Measurements from ENCODE around the gene FMC1.

The FMC1 gene

GRCh38 chr7:139365336-139365735 is 24.2 kb downstream of the FMC1 start:
- peaks cover 5% of the 10 kb centered on the region for H3K36me3 ChIP-seq (ENCODE audit: control insufficient read depth, insufficient read depth, low read length)
- no peaks in the 10 kb centered on the region for H3K27me3 ChIP-seq (ENCODE audit: control insufficient read depth, insufficient read depth, low read length)
- H3K4me1 ChIP-seq (ENCODE audit: control insufficient read depth, insufficient read depth, low read length): peaks cover 10% of the 10 kb centered on the region
- H3K4me3 ChIP-seq (ENCODE audit: low read length): no peak overlapping the region
- H3K9me3 ChIP-seq (ENCODE audit: control insufficient read depth, low read length): no peaks in the 10 kb centered on the region
- H3K9ac ChIP-seq (ENCODE audit: low read length): no peak overlapping the region

GRCh38 chr7:139366400-139366799 is 25.3 kb downstream of the FMC1 start:
- no peaks in the 10 kb centered on the region for H3K27me3 ChIP-seq (ENCODE audit: control insufficient read depth, insufficient read depth, low read length)
- H3K9ac ChIP-seq (ENCODE audit: low read length): no peak overlapping the region
- no peaks in the 10 kb centered on the region for H3K9me3 ChIP-seq (ENCODE audit: control insufficient read depth, low read length)
- no peak overlapping the region for H3K4me3 ChIP-seq (ENCODE audit: low read length)
- peaks cover 14% of the 10 kb centered on the region for H3K4me1 ChIP-seq (ENCODE audit: control insufficient read depth, insufficient read depth, low read length)
- H3K36me3 ChIP-seq (ENCODE audit: control insufficient read depth, insufficient read depth, low read length): peaks cover 5% of the 10 kb centered on the region

GRCh38 chr7:139367438-139368155 is 26.5 kb downstream of the FMC1 start:
- no peaks in the 10 kb centered on the region for H3K27me3 ChIP-seq (ENCODE audit: control insufficient read depth, insufficient read depth, low read length)

GRCh38 chr7:139370301-139370942 is 29.3 kb downstream of the FMC1 start:
- Histone ChIP-seq H3K9ac (ENCODE audit: low read length) (no peak overlapping the region), H3K27me3 (ENCODE audit: control insufficient read depth, insufficient read depth, low read length) (no peaks in the 10 kb centered on the region), H3K4me1 (ENCODE audit: control insufficient read depth, insufficient read depth, low read length) (peaks cover 10% of the 10 kb centered on the region), H3K4me3 (ENCODE audit: low read length) (no peak overlapping the region), H3K9me3 (ENCODE audit: control insufficient read depth, low read length) (no peaks in the 10 kb centered on the region), H3K36me3 (ENCODE audit: control insufficient read depth, insufficient read depth, low read length) (peaks cover 5% of the 10 kb centered on the region)

More at GRCh38 chr7:139367438-139368155, 26.5 kb downstream of the FMC1 start:
- Histone ChIP-seq H3K4me3 (ENCODE audit: low read length) (no peak overlapping the region), H3K9me3 (ENCODE audit: control insufficient read depth, low read length) (no peaks in the 10 kb centered on the region), H3K36me3 (ENCODE audit: control insufficient read depth, insufficient read depth, low read length) (peaks cover 5% of the 10 kb centered on the region), H3K9ac (ENCODE audit: low read length) (no peak overlapping the region), H3K4me1 (ENCODE audit: control insufficient read depth, insufficient read depth, low read length) (peaks cover 11% of the 10 kb centered on the region)

- no peak overlapping the region for H3K4me3 ChIP-seq (ENCODE audit: low read length)
- H3K36me3 ChIP-seq (ENCODE audit: control insufficient read depth, insufficient read depth, low read length): peaks cover 5% of the 10 kb centered on the region
- peaks cover 10% of the 10 kb centered on the region for H3K4me1 ChIP-seq (ENCODE audit: control insufficient read depth, insufficient read depth, low read length)
- H3K9me3 ChIP-seq (ENCODE audit: control insufficient read depth, low read length): no peaks in the 10 kb centered on the region
- no peaks in the 10 kb centered on the region for H3K27me3 ChIP-seq (ENCODE audit: control insufficient read depth, insufficient read depth, low read length)
- no peak overlapping the region for H3K9ac ChIP-seq (ENCODE audit: low read length)
Measured at GRCh38 chr7:139370943-139371313, 29.8 kb downstream of the FMC1 start.

- Histone ChIP-seq H3K9me3 (ENCODE audit: control insufficient read depth, low read length) (no peaks in the 10 kb centered on the region), H3K4me1 (ENCODE audit: control insufficient read depth, insufficient read depth, low read length) (peaks cover 10% of the 10 kb centered on the region), H3K9ac (ENCODE audit: low read length) (no peak overlapping the region), H3K36me3 (ENCODE audit: control insufficient read depth, insufficient read depth, low read length) (no peaks in the 10 kb centered on the region), H3K27me3 (ENCODE audit: control insufficient read depth, insufficient read depth, low read length) (no peaks in the 10 kb centered on the region), H3K4me3 (ENCODE audit: low read length) (no peak overlapping the region)
Measured at GRCh38 chr7:139374246-139374645, 33.1 kb downstream of the FMC1 start.

- no peak overlapping the region for H3K4me3 ChIP-seq (ENCODE audit: low read length)
- H3K4me1 ChIP-seq (ENCODE audit: control insufficient read depth, insufficient read depth, low read length): no peaks in the 10 kb centered on the region
- no peaks in the 10 kb centered on the region for H3K9me3 ChIP-seq (ENCODE audit: control insufficient read depth, low read length)
- H3K36me3 ChIP-seq (ENCODE audit: control insufficient read depth, insufficient read depth, low read length): no peaks in the 10 kb centered on the region
- H3K27me3 ChIP-seq (ENCODE audit: control insufficient read depth, insufficient read depth, low read length): no peaks in the 10 kb centered on the region
- H3K9ac ChIP-seq (ENCODE audit: low read length): no peak overlapping the region
Measured at GRCh38 chr7:139382439-139382838, 41.3 kb downstream of the FMC1 start.

GRCh38 chr7:139384611-139385010 is 43.5 kb downstream of the FMC1 start:
- H3K36me3 ChIP-seq (ENCODE audit: control insufficient read depth, insufficient read depth, low read length): no peaks in the 10 kb centered on the region
- H3K4me3 ChIP-seq (ENCODE audit: low read length): no peak overlapping the region
- H3K4me1 ChIP-seq (ENCODE audit: control insufficient read depth, insufficient read depth, low read length): no peaks in the 10 kb centered on the region
- no peaks in the 10 kb centered on the region for H3K9me3 ChIP-seq (ENCODE audit: control insufficient read depth, low read length)
- no peak overlapping the region for H3K9ac ChIP-seq (ENCODE audit: low read length)
- no peaks in the 10 kb centered on the region for H3K27me3 ChIP-seq (ENCODE audit: control insufficient read depth, insufficient read depth, low read length)

- H3K27me3 ChIP-seq (ENCODE audit: control insufficient read depth, insufficient read depth, low read length): no peaks in the 10 kb centered on the region
- no peaks in the 10 kb centered on the region for H3K9me3 ChIP-seq (ENCODE audit: control insufficient read depth, low read length)
- no peaks in the 10 kb centered on the region for H3K36me3 ChIP-seq (ENCODE audit: control insufficient read depth, insufficient read depth, low read length)
- H3K9ac ChIP-seq (ENCODE audit: low read length): no peak overlapping the region
- no peaks in the 10 kb centered on the region for H3K4me1 ChIP-seq (ENCODE audit: control insufficient read depth, insufficient read depth, low read length)
- no peak overlapping the region for H3K4me3 ChIP-seq (ENCODE audit: low read length)
Measured at GRCh38 chr7:139387594-139387993, 46.5 kb downstream of the FMC1 start.

- no peak overlapping the region for H3K4me3 ChIP-seq (ENCODE audit: low read length)
- H3K27me3 ChIP-seq (ENCODE audit: control insufficient read depth, insufficient read depth, low read length): no peaks in the 10 kb centered on the region
- no peaks in the 10 kb centered on the region for H3K9me3 ChIP-seq (ENCODE audit: control insufficient read depth, low read length)
- no peaks in the 10 kb centered on the region for H3K4me1 ChIP-seq (ENCODE audit: control insufficient read depth, insufficient read depth, low read length)
- no peaks in the 10 kb centered on the region for H3K36me3 ChIP-seq (ENCODE audit: control insufficient read depth, insufficient read depth, low read length)
- H3K9ac ChIP-seq (ENCODE audit: low read length): no peak overlapping the region
Measured at GRCh38 chr7:139389091-139389490, 48.0 kb downstream of the FMC1 start.

GRCh38 chr7:139389774-139390173 is 48.6 kb downstream of the FMC1 start:
- Histone ChIP-seq H3K27me3 (ENCODE audit: control insufficient read depth, insufficient read depth, low read length) (no peaks in the 10 kb centered on the region), H3K36me3 (ENCODE audit: control insufficient read depth, insufficient read depth, low read length) (no peaks in the 10 kb centered on the region)

GRCh38 chr7:139393621-139394211 is 52.6 kb downstream of the FMC1 start:
- Histone ChIP-seq H3K4me1 (ENCODE audit: control insufficient read depth, insufficient read depth, low read length) (no peaks in the 10 kb centered on the region), H3K4me3 (ENCODE audit: low read length) (no peak overlapping the region), H3K27me3 (ENCODE audit: control insufficient read depth, insufficient read depth, low read length) (no peaks in the 10 kb centered on the region), H3K9ac (ENCODE audit: low read length) (no peak overlapping the region), H3K36me3 (ENCODE audit: control insufficient read depth, insufficient read depth, low read length) (no peaks in the 10 kb centered on the region), H3K9me3 (ENCODE audit: control insufficient read depth, low read length) (no peaks in the 10 kb centered on the region)

More at GRCh38 chr7:139389774-139390173, 48.6 kb downstream of the FMC1 start:
- Histone ChIP-seq H3K9ac (ENCODE audit: low read length) (no peak overlapping the region), H3K9me3 (ENCODE audit: control insufficient read depth, low read length) (no peaks in the 10 kb centered on the region), H3K4me3 (ENCODE audit: low read length) (no peak overlapping the region), H3K4me1 (ENCODE audit: control insufficient read depth, insufficient read depth, low read length) (no peaks in the 10 kb centered on the region)
